GM12873 (cell line): Measurements from ENCODE around the gene CLIC1.

ENCODE experiments used
- CTCF ChIP-seq: IDR thresholded peaks from 2 replicates; pipeline ENCODE4 v1.5.1; 2012; ENCODE audit warnings: low read depth, mild to moderate bottlenecking, moderate library complexity, low read length, control low read depth; ENCODE audit not compliant: insufficient read depth; ENCODE audit errors: missing control alignments

The CLIC1 gene

GRCh38 chr6:31740397-31741223, 4.3 kb upstream of the CLIC1 start:
- no peak for TF ChIP-seq CTCF

GRCh38 chr6:31739639-31740396, 3.5 kb upstream of the CLIC1 start, which contains the start of gene MSH5:
Gene MSH5 (plus strand): TSS chr6:31740005. CDS start chr6:31740467, 462 bp downstream.
- no peak for TF ChIP-seq CTCF

- peak; percentile 45 for TF ChIP-seq CTCF
Measured at GRCh38 chr6:31737991-31738979, 2.0 kb upstream of the CLIC1 start.

- TF ChIP-seq CTCF = no peak
Measured at GRCh38 chr6:31737315-31737990, 1.1 kb upstream of the CLIC1 start.

- no peak for TF ChIP-seq CTCF
Measured at GRCh38 chr6:31736768-31737314, 511 bp upstream of the CLIC1 start.

- no peak for TF ChIP-seq CTCF
Measured at GRCh38 chr6:31734821-31735406, 1.4 kb downstream of the CLIC1 start.
